ENCODE results near the gene AOX1.
"Not testable (repeated sequence)": the region's sequence is repeated elsewhere in the genome, so short reads cannot be mapped to it uniquely, and the experiment has no call there.

AOX1 gene

DNA sequence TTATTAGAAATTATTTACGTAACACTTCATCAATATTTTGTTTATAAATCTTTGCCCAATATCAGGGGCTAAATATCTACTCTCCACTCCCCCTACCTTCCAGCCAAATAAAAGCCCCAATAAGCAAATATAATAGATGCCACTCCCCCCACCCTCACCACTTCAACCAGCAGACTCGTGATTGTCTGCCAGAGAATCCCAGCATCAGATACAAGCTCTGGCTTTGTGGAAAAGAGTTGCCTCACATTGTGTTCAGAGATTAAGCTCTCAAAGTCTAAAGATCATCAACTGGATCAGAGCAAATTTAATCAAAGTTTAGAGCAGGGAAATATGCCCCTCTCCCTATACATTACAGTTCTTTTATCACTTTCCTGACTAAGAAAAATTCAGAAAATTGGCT, 39.5 kb downstream of the AOX1 start:
- H3K36me3 ChIP-seq (ENCODE audit: control insufficient read depth in 2 of 2, insufficient read depth in 1 of 2, low read length in 2 of 2), result no peaks in the 10 kb centered on the region
- no peak overlapping the region for H3K27ac ChIP-seq (ENCODE audit: extremely low read depth, low read depth, low read length)
- no peak for TF ChIP-seq ZNF391 (tag by site-specific recombination; IDR thresholded peaks at IDR 0.05; ENCODE audit: borderline replicate concordance, low read depth)
- H3K9me3 ChIP-seq (ENCODE audit: control insufficient read depth, insufficient read depth, low read depth, low read length), result no peaks in the 10 kb centered on the region
- ChIA-PET POLR2A (interaction anchor here (1.2 kb wide), 1 partner anchor 10 kb away, joined by 3 read pairs; no protein-coding TSS in a partner anchor), CTCF (no interaction called here)
- no peaks in the 10 kb centered on the region; the same call in 1 of the 2 replicates for H3K4me1 ChIP-seq (ENCODE audit: control insufficient read depth, insufficient read depth, low read length)
- H3K4me3 ChIP-seq (ENCODE audit: low read depth, low read length), result no peak overlapping the region

DNA sequence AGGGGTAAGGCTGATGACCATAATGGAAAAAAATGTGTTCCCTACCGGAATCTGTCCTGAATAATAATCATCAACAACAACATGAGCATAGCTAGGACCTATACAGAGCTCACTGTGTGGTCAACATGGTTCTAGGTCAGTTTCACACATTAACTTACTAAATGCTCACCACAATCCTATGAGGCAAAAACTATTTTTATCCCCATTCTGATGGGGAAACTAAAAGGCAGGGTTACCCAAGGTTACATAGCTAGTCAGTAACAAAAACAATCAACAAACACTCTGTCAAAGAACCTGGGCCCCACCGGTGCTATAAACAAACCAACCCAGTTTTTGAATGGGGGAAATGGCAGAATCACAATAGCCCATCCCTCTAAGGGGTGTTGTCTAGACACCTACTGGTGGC, 40.1 kb downstream of the AOX1 start:
- no peak for TF ChIP-seq KLF10 (tag by site-specific recombination; IDR thresholded peaks at IDR 0.05)
- TF ChIP-seq ZNF302 (tag by site-specific recombination; IDR thresholded peaks at IDR 0.05; ENCODE audit: low read depth), result no peak
- TF ChIP-seq, protein P1, sequence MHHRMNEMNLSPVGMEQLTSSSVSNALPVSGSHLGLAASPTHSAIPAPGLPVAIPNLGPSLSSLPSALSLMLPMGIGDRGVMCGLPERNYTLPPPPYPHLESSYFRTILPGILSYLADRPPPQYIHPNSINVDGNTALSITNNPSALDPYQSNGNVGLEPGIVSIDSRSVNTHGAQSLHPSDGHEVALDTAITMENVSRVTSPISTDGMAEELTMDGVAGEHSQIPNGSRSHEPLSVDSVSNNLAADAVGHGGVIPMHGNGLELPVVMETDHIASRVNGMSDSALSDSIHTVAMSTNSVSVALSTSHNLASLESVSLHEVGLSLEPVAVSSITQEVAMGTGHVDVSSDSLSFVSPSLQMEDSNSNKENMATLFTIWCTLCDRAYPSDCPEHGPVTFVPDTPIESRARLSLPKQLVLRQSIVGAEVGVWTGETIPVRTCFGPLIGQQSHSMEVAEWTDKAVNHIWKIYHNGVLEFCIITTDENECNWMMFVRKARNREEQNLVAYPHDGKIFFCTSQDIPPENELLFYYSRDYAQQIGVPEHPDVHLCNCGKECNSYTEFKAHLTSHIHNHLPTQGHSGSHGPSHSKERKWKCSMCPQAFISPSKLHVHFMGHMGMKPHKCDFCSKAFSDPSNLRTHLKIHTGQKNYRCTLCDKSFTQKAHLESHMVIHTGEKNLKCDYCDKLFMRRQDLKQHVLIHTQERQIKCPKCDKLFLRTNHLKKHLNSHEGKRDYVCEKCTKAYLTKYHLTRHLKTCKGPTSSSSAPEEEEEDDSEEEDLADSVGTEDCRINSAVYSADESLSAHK (tag by site-specific recombination; IDR thresholded peaks at IDR 0.05), result no peak
- TF ChIP-seq ZNF335 (tag by site-specific recombination; conservative IDR thresholded peaks at IDR 0.05), result no peak
- TF ChIP-seq ZNF169 (tag by site-specific recombination; IDR thresholded peaks at IDR 0.05), result no peak
- no peak for TF ChIP-seq BCL11B (tag by site-specific recombination; IDR thresholded peaks at IDR 0.05; ENCODE audit: low read depth)
- no peak for TF ChIP-seq SP3 (tag by site-specific recombination; IDR thresholded peaks at IDR 0.05)
- TF ChIP-seq ZNF114 (tag by site-specific recombination; IDR thresholded peaks at IDR 0.05), result no peak
- TF ChIP-seq ZNF555 (tag by site-specific recombination; conservative IDR thresholded peaks at IDR 0.05), result no peak
- Histone ChIP-seq H3K4me1 (ENCODE audit: control insufficient read depth, insufficient read depth, low read length) (no peaks in the 10 kb centered on the region; the same call in 1 of the 2 replicates), H3K9me3 (ENCODE audit: control insufficient read depth, insufficient read depth, low read depth, low read length) (no peaks in the 10 kb centered on the region), H3K36me3 (ENCODE audit: control insufficient read depth in 2 of 2, insufficient read depth in 1 of 2, low read length in 2 of 2) (no peaks in the 10 kb centered on the region), H3K4me3 (ENCODE audit: low read depth, low read length) (no peak overlapping the region), H3K27ac (ENCODE audit: extremely low read depth, low read depth, low read length) (no peak overlapping the region)
- POLR2A ChIA-PET, result interaction anchor here (1.2 kb wide), 1 partner anchor 11 kb away, joined by 3 read pairs; no protein-coding TSS in a partner anchor
- CTCF ChIA-PET, result interaction anchor here (0.6 to 1.6 kb wide), 5 partner anchors 10 to 327 kb away, joined by 3 to 5 read pairs (median 3); partner anchors contain the start of gene AOX1

DNA sequence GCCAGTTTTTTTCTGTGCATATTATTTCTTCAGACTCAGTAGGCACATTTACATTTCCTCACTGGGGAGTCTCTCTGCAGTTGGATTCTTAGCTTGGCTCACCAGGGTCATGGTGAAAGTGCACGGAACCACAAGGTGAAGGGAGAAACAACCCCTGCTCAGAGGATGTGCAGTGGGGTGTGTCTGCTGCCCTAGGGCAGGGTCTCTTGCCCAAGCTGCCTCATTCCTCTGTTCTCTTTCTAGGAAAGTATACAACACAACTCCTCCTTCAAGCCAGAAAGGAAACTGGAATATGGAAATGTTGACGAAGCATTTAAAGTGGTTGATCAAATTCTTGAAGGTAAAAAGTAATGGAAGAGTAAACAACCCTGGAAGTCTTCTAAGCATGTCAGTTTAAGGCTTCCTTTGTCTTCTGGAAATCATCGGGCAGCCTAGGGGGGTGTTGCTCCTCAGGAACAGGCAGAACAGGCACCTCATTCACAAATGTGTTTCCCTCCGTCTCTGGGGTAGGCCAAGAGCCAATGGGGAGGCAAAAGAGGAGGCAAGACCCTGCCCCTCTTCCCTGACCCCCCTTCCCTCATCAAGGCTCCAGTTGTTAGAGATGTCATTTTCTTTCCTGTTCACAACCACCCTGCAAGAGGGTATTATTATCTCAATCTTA, 41.4 kb downstream of the AOX1 start:
- ChIA-PET POLR2A (no interaction called here), CTCF (interaction anchor here (1.6 kb wide), 1 partner anchor 11 kb away, joined by 5 read pairs; no protein-coding TSS in a partner anchor)
- Histone ChIP-seq H3K27ac (ENCODE audit: extremely low read depth, low read depth, low read length) (no peak overlapping the region), H3K4me1 (ENCODE audit: control insufficient read depth, insufficient read depth, low read length) (no peaks in the 10 kb centered on the region; the same call in 1 of the 2 replicates), H3K9me3 (ENCODE audit: control insufficient read depth, insufficient read depth, low read depth, low read length) (no peaks in the 10 kb centered on the region), H3K4me3 (ENCODE audit: low read depth, low read length) (no peak overlapping the region), H3K36me3 (ENCODE audit: control insufficient read depth in 2 of 2, insufficient read depth in 1 of 2, low read length in 2 of 2) (no peaks in the 10 kb centered on the region)
- TF ChIP-seq HOXC10 (CRISPR knock-in tag; IDR thresholded peaks at IDR 0.05) (no peak), ZNF76 (tag by site-specific recombination; IDR thresholded peaks at IDR 0.05; ENCODE audit: borderline replicate concordance, low read depth) (no peak), ZNF23 (tag by site-specific recombination; IDR thresholded peaks at IDR 0.05; ENCODE audit: borderline replicate concordance) (no peak), ZNF112 (tag by site-specific recombination; IDR thresholded peaks at IDR 0.05) (no peak)
- TF ChIP-seq, protein P2, sequence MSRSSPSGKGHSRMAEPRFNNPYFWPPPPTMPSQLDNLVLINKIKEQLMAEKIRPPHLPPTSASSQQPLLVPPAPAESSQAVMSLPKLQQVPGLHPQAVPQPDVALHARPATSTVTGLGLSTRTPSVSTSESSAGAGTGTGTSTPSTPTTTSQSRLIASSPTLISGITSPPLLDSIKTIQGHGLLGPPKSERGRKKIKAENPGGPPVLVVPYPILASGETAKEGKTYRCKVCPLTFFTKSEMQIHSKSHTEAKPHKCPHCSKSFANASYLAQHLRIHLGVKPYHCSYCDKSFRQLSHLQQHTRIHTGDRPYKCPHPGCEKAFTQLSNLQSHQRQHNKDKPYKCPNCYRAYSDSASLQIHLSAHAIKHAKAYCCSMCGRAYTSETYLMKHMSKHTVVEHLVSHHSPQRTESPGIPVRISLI (tag by site-specific recombination; IDR thresholded peaks at IDR 0.05), result no peak

DNA sequence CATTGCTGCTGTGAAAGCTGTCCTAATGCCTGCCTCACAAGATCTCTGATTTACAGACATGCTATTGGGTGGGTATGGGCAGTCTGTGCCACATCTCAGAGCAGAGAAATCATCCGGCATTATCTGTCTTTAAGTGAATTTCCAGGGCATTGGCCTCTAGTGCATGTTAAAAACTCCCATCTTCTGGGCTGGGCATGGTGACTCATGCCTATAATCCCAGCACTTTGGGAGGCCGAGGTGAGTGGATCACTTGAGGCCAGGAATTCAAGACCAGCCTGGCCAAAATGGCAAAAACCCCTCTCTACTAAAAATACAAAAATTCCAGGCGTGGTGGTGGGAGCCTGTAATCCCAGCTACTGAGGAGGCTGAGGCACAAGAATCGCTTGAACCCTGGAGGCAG, 42.6 kb downstream of the AOX1 start:
- H3K9me3 ChIP-seq (ENCODE audit: control insufficient read depth, insufficient read depth, low read depth, low read length); H3K36me3 ChIP-seq (ENCODE audit: control insufficient read depth in 2 of 2, insufficient read depth in 1 of 2, low read length in 2 of 2); H3K4me3 ChIP-seq (ENCODE audit: low read depth, low read length); POLR2A ChIA-PET; H3K27ac ChIP-seq (ENCODE audit: extremely low read depth, low read depth, low read length); H3K4me1 ChIP-seq (ENCODE audit: control insufficient read depth, insufficient read depth, low read length): not testable (repeated sequence)
- CTCF ChIA-PET, result interaction anchor here (1.2 kb wide), 1 partner anchor 29 kb away, joined by 6 read pairs; no protein-coding TSS in a partner anchor
